Measurements from ENCODE around the gene PFKFB2. TPM values are rescaled to one million over a fixed set of nuclear protein-coding genes. Genes with fewer than 3 reads are reported as not detected.

Gene PFKFB2
- total and polyA plus RNA-seq, 2 of the 8 experiments (the other 6 are each of a cell fraction or from before 2014, with no cell fraction given): 6.7 to 19.1 TPM

DNA sequence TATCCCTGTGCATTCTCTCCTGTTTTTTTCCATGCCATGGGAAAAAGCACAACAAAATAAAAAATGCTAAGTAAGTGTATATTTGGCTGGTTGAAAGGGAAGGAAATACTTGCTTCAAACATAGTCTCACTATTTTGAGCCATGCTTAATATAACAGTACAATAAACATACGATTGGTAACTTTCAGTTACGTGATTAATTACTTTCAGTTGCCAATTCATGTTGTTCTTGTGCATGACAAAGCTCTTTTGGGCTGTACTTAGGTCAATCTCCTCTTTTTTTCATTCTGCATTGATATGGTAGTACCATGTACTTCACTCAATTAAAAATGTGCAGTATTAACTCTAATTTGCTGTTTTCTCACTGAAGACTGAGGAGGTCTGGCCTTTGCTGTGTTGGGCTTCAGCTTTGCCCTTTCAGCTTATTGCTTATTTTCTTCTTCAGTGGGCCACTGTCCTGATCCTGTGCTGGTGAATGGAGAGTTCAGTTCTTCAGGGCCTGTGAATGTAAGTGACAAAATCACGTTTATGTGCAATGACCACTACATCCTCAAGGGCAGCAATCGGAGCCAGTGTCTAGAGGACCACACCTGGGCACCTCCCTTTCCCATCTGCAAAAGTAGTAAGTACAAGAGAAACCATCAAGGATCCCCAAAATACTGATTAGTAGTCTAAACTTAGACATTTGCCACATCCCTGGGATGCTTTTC, 38.3 kb downstream of the PFKFB2 start:
- no peak overlapping the region for H3K56ac ChIP-seq (replicated peaks; ENCODE audit: insufficient read length, low read depth, low read length)
- no peak overlapping the region for H2BK5ac ChIP-seq (ENCODE audit: low read depth, low read length)
- no peak overlapping the region for H3K18ac ChIP-seq (ENCODE audit: extremely low read depth, low read length)
- H3K79me1 ChIP-seq (ENCODE audit: low read depth, low read length): no peaks in the 10 kb centered on the region
- no peak overlapping the region for H2BK20ac ChIP-seq (ENCODE audit: low read length)
- H4K5ac ChIP-seq (ENCODE audit: insufficient read length, low read depth, low read length): no peak overlapping the region
- no peak overlapping the region for H2BK12ac ChIP-seq (ENCODE audit: low read depth, low read length)
- no peaks in the 10 kb centered on the region; a peak in 1 of 8 replicates for H3K36me3 ChIP-seq (ENCODE audit: control insufficient read depth in 2 of 4, insufficient read depth in 4 of 4, low read length in 3 of 4)
- no peaks in the 10 kb centered on the region for H3K4me1 ChIP-seq (replicated peaks in 1 of 4; ENCODE audit: control insufficient read depth in 3 of 4, insufficient read depth in 4 of 4, low read length in 3 of 4)
- no peak overlapping the region for H2BK15ac ChIP-seq (ENCODE audit: low read length)
- H3K23ac ChIP-seq (ENCODE audit: insufficient read length): no peak overlapping the region
- no peak overlapping the region for H2AK5ac ChIP-seq (ENCODE audit: low read depth, low read length)
- H3K23me2 ChIP-seq (ENCODE audit: low read depth, low read length): no peaks in the 10 kb centered on the region
- FAIRE-seq (no peak), DNase-seq (ENCODE audit: low read depth in 1 of 2, low spot score in 2 of 2) (no peak)
- H3K4ac ChIP-seq (replicated peaks; ENCODE audit: insufficient read length, low read depth, low read length): no peak overlapping the region
- ChIA-PET CTCF (ENCODE audit: partially characterized antibody) (interaction anchor here (0.6 to 1.7 kb wide), 2 partner anchors 9 to 310 kb away, joined by 3 read pairs; no protein-coding TSS in a partner anchor), POLR2A (ENCODE audit: partially characterized antibody) (no interaction called here)
- WGBS, 2 experiments (ENCODE audit: extremely low coverage in 1 of 2, insufficient coverage in 1 of 2, insufficient read length in 1 of 2, insufficient replicate concordance in 2 of 2, low coverage in 1 of 2, low lambda C conversion rate in 2 of 2, missing lambda C conversion rate in 1 of 2): 89% methylated on average over 4 of the region's 4 CpGs; no CpG with 5 or more reads in 1 of the 2 experiments
- H3K27me3 ChIP-seq (replicated peaks in 1 of 4; ENCODE audit: control insufficient read depth in 3 of 4, extremely low read depth in 1 of 4, insufficient read depth in 3 of 4, low read length in 3 of 4): no peaks in the 10 kb centered on the region
- no peak overlapping the region for H4K8ac ChIP-seq (ENCODE audit: extremely low read depth, insufficient read depth, low read length)
- no peak overlapping the region for H4K91ac ChIP-seq (replicated peaks; ENCODE audit: insufficient read length, low read length)
- H3K79me2 ChIP-seq (ENCODE audit: control insufficient read depth in 1 of 2, insufficient read depth in 2 of 2, low read length in 2 of 2): no peaks in the 10 kb centered on the region
- H3K9ac ChIP-seq (replicated peaks in 1 of 4; ENCODE audit: extremely low read depth in 1 of 4, low read depth in 3 of 4, low read length in 3 of 4): no peak overlapping the region
- peak overlapping the region; percentile 91 for H2AFZ ChIP-seq (ENCODE audit: low read length)
- no peaks in the 10 kb centered on the region for H3K9me3 ChIP-seq (ENCODE audit: insufficient read depth in 2 of 2, low read depth in 1 of 2, low read length in 1 of 2)
- H3K14ac ChIP-seq (ENCODE audit: insufficient read length): no peak overlapping the region
- H2BK120ac ChIP-seq (replicated peaks; ENCODE audit: low read depth, low read length): no peak overlapping the region
- TF ChIP-seq HDAC2 (IDR thresholded peaks at IDR 0.05; ENCODE audit: borderline replicate concordance in 1 of 2, low read depth in 2 of 2, low read length in 2 of 2) (no peak), SIN3A (conservative IDR thresholded peaks at IDR 0.05 in 1 of 2, IDR thresholded peaks at IDR 0.05 in 1 of 2; ENCODE audit: low read depth in 1 of 2, low read length in 2 of 2) (no peak), GTF2F1 (IDR thresholded peaks at IDR 0.05; ENCODE audit: borderline replicate concordance, low read depth, low read length) (no peak), NRF1 (IDR thresholded peaks at IDR 0.05; ENCODE audit: low read depth, low read length) (no peak), CBX8 (IDR thresholded peaks at IDR 0.05; ENCODE audit: borderline replicate concordance, low read depth, low read length) (no peak), BACH1 (IDR thresholded peaks at IDR 0.05; ENCODE audit: low read length) (no peak), CTBP2 (IDR thresholded peaks at IDR 0.05; ENCODE audit: borderline replicate concordance, insufficient read depth, insufficient read length, low read length) (no peak), RAD21 (IDR thresholded peaks at IDR 0.05 in 1 of 2, conservative IDR thresholded peaks at IDR 0.05 in 1 of 2; ENCODE audit: low read depth in 2 of 2, low read length in 2 of 2) (peak in 1 of 2 experiments; percentile 7; a peak in 1 of 4 replicates)
- no peak overlapping the region for H3K4me3 ChIP-seq (ENCODE audit: extremely low read depth in 1 of 4, insufficient read depth in 2 of 4, low read depth in 3 of 4, low read length in 4 of 4)
- H4K20me1 ChIP-seq (replicated peaks in 1 of 2; ENCODE audit: control insufficient read depth in 1 of 2, insufficient read depth in 2 of 2, low read length in 2 of 2): no peaks in the 10 kb centered on the region
- no peak overlapping the region for H3K27ac ChIP-seq (ENCODE audit: low read depth, low read length)
- H3K4me2 ChIP-seq (ENCODE audit: insufficient read depth in 1 of 2, low read depth in 2 of 2, low read length in 2 of 2): no peak overlapping the region

Data from H1 (cell line).